ENCODE data around the gene TSPYL2.

TSPYL2 gene

GRCh38 chrX:53126377-53126776 is 44.2 kb downstream of the TSPYL2 start:
- DNase-seq: no peak

- no peak for DNase-seq
Measured at GRCh38 chrX:53128097-53128749, 46.1 kb downstream of the TSPYL2 start.

GRCh38 chrX:53133400-53133799 is 51.2 kb downstream of the TSPYL2 start:
- no peak for DNase-seq

- DNase-seq: no peak
Measured at GRCh38 chrX:53135581-53135980, 53.4 kb downstream of the TSPYL2 start.
